ENCODE results near the gene SLC12A1.
A peak's percentile ranks its signal among the peaks of the same experiment; 100 is the strongest.

The SLC12A1 gene

GRCh38 chr15:48244921-48245320 is 38.8 kb downstream of the SLC12A1 start:
- no peak for TF ChIP-seq CTCF (IDR thresholded peaks at IDR 0.05; ENCODE audit: control extremely low read depth, extremely low read depth, low read depth, missing control alignments)
- CTCF ChIA-PET, result interaction anchor here (0.7 kb wide), 1 partner anchor 1049 kb away, joined by 3 read pairs; no protein-coding TSS in a partner anchor
- no peak for DNase-seq (ENCODE audit: extremely low spot score)
- POLR2A ChIA-PET, result no interaction called here

DNA sequence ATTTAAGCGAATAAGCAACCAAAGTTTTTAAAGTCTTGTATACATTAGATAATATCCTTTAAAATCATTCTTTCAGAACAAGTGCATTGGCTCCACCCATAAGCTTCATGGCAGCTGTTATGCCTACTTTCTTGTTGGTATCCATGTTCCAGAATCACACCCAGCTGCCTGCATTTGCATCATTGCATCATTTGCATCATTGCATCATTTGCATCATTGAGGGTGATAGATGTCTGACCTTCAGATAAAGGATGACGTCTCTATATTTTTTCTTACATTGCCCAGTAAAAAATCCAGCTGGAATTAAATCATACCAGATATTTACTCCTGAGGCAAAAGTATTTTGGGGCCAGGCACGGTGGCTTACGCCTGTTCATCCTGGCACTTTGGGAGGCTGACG is 42.3 kb downstream of the SLC12A1 start:
- no peak for TF ChIP-seq CTCF (IDR thresholded peaks at IDR 0.05; ENCODE audit: control extremely low read depth, extremely low read depth, low read depth, missing control alignments)
- DNase-seq (ENCODE audit: extremely low spot score), result no peak
- POLR2A ChIA-PET, result no interaction called here
- CTCF ChIA-PET, result interaction anchor here (1.5 kb wide), 1 partner anchor 24 kb away, joined by 6 read pairs; no protein-coding TSS in a partner anchor

- ChIA-PET POLR2A (no interaction called here), CTCF (interaction anchor here (0.9 to 2.9 kb wide), 9 partner anchors 8 to 1055 kb away, joined by 3 to 11 read pairs (median 5); no protein-coding TSS in a partner anchor)
- DNase-seq (ENCODE audit: extremely low spot score), result peak; percentile 52
- peak; percentile 58 for TF ChIP-seq CTCF (IDR thresholded peaks at IDR 0.05; ENCODE audit: control extremely low read depth, extremely low read depth, low read depth, missing control alignments)
Measured at GRCh38 chr15:48250640-48251076, 44.6 kb downstream of the SLC12A1 start.

DNA sequence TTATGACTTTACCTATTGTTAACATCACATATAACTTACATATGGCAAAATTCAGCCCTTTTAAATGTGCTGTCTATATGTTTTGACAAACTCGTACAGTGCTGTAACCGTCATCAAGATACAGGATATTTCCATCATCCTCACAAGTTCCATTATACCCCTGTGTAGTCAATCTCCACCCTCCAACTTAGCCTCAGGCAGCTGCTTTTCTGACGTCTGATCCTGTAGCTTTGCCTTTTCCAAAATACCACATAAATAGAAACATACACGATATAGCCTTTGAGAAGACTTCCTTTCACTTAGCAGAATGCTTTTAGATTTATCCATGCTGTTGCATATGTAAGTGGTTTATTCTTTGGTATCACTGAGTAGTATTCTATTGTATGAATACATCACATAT is 47.1 kb downstream of the SLC12A1 start:
- no peak for TF ChIP-seq CTCF (IDR thresholded peaks at IDR 0.05; ENCODE audit: control extremely low read depth, extremely low read depth, low read depth, missing control alignments)
- no peak for DNase-seq (ENCODE audit: extremely low spot score)
- POLR2A ChIA-PET, result no interaction called here
- CTCF ChIA-PET, result interaction anchor here (2.9 kb wide), 1 partner anchor 1057 kb away, joined by 11 read pairs; no protein-coding TSS in a partner anchor

- POLR2A ChIA-PET, result no interaction called here
- TF ChIP-seq CTCF (IDR thresholded peaks at IDR 0.05; ENCODE audit: control extremely low read depth, extremely low read depth, low read depth, missing control alignments), result no peak
- no peak for DNase-seq (ENCODE audit: extremely low spot score)
- CTCF ChIA-PET, result no interaction called here
Measured at GRCh38 chr15:48265135-48265534, 59.0 kb downstream of the SLC12A1 start.

- no peak for TF ChIP-seq CTCF (IDR thresholded peaks at IDR 0.05; ENCODE audit: control extremely low read depth, extremely low read depth, low read depth, missing control alignments)
- ChIA-PET POLR2A (no interaction called here), CTCF (interaction anchor here (1.7 kb wide), 1 partner anchor 16 kb away, joined by 3 read pairs; no protein-coding TSS in a partner anchor)
- no peak for DNase-seq (ENCODE audit: extremely low spot score)
Measured at GRCh38 chr15:48266024-48266689, 60.1 kb downstream of the SLC12A1 start.

Data from GM10248 (cell line).